Stimulated activated CD8-positive, alpha-beta memory T cell treated with anti-CD3 and anti-CD28 coated beads, Interleukin-7, amount 100 ng/mL, for 48 hours (primary cell): ENCODE measurements around the gene IDH3G.
"Not testable (repeated sequence)": the region's sequence is repeated elsewhere in the genome, so short reads cannot be mapped to it uniquely, and the experiment has no call there.

Source experiments
- DNase-seq, 2 donors: peaks; one replicate each; pipeline ENCODE4 v3.0.0-alpha.2; 2020; ENCODE audit warnings: low read depth in 1 of 2; ENCODE audit errors: extremely low read depth in 1 of 2

The IDH3G gene

DNA sequence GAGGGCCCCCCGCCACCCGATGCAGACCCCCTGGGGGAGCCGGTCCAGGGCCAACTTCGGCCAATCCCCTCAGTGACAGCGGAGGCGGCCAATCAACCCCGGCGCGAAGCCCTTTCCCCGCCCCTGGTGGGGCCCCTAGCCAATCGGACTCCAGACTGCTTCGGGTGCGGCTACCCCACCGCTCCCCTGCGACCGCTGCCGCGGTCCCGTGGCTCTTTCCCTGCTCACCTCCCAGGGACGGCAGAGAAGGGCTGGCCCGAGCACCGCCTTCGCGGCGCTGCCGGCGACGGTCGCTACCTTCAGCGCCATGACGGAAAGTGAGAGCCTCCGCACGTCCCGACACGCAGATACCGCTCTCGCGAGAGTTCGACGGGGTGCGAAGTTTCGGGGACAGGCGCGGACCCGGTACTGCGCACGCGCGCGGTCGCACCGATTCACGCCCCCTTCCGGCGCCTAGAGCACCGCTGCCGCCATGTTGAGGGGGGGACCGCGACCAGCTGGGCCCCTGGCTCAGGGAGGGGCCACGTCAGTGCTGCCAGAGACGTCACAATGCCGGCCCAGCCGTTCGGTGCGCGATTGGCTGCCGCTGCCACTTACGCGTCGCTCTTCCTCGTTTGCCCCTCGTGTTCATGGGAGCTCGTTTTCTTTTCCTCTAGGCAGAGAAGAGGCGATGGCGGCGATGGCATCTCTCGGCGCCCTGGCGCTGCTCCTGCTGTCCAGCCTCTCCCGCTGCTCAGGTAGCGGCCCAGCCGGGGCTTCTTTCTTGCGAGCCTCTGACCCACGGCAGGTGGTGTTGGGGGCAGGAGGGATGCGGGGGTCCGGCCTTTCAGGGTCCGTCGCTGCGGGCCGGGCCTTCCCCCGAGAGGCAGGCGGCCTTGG lies at the start of gene IDH3G, which contains the start of gene SSR4:
Gene IDH3G, minus strand, starts transcription at position 358 of the 879 bp plus-strand sequence. Its CDS starts 49 bp downstream, at position 309.
Gene SSR4, plus strand, starts transcription at position 651 of the 879 bp plus-strand sequence. Its CDS starts 20 bp downstream, at position 671.
- DNase-seq, result peak; percentile 81

DNA sequence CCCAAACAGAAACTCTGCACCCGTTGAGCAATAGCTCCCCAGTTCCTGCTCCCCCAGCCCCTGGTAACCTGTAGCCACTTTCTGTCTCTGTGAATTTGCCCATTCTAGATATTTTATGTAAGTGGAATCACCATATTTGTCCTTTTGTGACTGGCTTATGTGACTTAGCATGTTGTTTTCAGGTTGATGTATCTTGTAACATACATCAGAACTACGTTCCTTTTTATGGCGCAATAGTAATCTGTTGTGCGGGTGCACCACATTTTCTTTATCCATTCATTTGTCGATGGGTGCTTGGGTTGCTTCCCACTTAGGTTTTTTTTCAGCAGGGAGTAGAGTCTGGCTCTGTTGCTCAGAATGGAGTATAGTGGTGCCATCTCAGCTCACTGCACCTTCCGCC lies 42.7 kb upstream of the IDH3G start:
- DNase-seq, result no peak

GRCh38 chrX:153832728-153833127 lies 38.6 kb upstream of the IDH3G start:
- DNase-seq, result no peak

DNA sequence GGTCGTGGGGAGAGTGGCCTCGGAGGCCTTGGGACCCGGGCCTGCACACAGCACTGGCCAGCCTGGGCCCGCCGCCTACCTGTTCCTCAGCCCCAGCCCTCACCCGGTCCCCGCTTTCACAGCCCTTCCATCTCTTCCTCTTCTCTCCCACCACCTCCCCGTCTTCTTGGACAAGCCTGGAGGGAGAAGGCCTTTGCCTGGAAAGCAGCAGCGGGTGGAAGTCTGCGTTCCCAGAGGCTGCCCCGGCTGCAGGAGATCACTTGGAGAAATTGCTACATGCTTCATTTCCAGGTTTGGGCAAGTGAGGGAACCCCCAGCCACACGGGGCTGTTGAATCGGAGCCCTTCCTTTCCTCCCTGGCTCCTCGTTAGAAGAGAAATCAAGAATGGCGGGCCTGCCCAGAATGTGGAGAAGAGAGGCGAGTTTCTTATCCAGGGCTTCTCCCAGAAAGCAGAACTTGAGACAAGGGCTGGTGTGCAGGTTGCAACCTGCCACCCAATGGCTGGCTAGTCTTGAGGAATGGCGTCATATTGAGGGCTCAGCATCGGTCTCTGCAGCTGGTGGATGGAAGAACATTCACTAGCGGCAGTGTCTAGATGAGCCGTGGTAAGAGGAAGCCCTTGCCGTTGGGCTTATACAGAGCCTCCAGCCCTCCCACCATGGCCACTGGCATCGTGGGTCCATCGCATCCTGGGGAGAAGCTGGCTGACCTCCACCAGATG lies 37.4 kb upstream of the IDH3G start:
- no peak for DNase-seq

DNA sequence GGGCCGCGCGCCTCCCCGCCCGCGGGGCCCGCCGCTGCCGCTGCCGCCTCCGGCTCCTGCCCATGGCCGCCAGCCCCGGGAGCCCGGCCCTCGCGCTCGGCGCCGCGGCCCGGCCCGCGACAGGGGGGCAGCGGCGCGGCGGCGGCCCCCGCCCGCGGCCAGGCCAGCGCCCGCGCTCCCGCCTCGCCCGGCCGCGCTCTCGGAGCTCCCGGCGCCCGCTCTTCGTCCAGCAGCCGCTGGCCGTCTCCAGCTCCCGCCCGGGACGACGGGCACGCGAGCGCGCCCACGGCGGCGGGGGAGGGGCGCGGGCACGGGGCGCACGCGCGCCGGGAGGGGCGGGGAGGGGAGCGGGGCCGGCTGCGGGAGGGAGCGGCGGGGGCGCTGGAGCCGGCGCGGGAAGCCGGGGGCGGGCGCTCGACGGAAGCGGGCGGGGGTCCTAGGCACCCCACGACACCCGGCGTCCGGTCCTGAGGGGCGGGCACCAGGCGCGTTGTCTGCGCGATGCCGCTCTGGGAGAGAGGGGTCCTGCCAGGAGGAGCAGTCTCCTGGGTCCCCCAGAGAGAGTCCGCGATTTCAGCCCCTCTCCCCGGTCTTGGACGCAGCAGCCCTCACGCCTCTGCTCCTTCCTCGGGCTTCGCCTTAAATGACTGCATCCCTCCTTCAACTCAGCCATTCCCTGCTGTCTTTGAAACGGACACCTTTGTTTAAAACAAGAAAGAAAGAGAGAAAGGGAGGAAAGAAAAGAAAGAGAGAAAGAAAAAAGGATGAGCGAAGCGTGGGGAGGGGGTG lies 36.7 kb upstream of the IDH3G start:
- no peak for DNase-seq

DNA sequence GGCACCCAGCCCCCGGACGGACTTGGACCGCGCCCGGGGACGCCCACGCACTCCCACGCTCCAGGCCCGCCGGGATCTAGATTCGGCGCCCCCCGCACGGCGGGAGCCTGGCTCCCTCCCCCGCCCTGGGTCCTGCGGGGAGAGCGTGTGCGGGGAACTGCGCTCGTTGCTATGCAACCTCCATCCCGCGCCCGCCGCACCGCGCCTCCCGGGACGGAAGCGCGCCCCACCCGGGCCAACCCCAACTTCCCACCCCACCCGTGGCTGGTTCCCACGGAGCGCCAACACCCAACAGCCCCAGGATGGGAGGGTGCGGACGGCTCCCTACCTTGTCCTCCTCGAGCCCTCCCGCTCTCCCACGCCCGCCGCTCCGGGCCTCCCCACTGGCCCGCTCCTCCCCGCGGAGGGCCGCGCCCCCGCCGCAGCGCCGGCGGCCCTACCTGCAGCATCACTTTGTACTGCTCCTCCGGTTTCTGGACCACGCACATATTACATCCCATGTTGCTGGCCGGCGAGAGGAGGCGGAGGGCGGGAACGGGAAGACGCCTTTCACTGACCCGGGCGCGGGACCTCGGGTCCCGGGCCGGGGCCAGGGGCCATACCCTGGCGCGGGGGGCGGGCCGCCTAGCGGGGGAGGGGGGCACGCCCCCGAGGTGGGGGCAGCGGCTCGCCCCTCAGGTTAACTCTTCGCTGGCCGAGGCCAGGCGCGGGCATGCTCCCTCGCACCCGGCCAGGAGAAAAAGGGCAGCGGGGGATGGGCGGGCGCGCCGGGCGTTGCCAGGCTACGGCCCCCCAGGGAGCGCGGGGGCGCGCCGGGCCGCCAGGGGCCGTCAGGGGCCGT lies 35.8 kb upstream of the IDH3G start, which contains the start of gene PDZD4:
Gene PDZD4, minus strand, starts transcription at position 746 of the 841 bp plus-strand sequence. Its CDS starts 246 bp downstream, at position 500.
- DNase-seq, result no peak

GRCh38 chrX:153829549-153829798 lies 35.3 kb upstream of the IDH3G start:
- DNase-seq, result no peak

DNA sequence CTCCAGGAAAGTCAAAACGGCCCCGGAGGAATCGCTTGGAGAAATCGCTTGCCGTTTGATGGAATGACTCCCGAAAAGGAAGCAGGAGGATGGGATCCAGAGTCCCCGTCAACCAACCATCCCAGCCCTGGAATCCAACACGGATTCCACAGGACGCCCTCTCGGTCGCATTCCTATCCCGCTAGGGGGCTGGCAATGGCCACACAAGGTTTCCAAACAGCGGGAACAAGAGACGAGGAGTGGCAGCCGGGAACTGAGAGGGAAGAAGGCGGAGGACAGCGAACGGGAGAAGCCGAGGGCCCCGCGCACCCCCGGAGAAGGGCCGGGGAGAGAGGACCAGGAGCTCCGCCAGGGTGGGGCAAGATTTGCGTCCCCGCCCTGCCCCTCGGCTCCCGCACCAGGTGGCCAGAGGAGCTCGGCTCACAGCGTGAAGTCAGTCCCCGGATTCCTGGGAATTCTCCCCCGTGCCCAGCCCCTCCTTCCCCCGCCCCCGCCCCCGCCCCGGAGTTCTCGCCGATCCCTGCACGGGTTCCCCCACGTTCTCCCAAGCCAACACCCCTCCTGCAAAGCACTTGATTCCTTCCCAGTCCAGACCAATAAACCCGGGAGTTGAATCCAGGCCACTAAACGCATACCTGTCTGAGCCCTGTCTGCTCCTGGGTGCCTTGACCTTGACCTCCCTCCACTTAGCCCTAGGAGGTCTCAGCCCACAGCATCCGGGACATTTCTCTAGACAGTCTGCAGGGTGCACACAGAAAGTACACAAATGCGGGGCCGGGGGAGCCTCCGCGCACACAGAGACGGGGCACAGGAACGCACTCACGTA lies 34.8 kb upstream of the IDH3G start:
- no peak for DNase-seq

DNA sequence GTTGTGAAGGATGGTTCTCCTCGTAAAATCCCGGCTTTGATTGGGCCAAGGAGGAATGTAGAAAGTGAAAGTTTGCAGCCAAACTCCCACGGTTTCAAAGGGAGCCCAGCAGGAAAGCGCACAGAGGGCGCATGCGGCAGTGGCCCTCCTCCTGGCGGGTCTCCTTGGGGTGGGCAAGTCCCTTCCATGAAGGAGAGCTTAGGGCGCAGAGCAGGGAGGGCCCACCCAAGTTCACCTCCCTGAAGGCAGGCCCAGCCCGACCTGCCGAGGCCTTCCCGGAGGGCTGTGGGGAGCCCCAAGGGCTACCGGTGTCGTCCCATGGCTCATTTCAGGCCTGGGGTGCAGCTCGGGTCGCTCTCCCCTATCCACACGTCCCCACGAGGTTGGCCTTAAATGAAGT lies 34.1 kb upstream of the IDH3G start:
- no peak for DNase-seq

DNA sequence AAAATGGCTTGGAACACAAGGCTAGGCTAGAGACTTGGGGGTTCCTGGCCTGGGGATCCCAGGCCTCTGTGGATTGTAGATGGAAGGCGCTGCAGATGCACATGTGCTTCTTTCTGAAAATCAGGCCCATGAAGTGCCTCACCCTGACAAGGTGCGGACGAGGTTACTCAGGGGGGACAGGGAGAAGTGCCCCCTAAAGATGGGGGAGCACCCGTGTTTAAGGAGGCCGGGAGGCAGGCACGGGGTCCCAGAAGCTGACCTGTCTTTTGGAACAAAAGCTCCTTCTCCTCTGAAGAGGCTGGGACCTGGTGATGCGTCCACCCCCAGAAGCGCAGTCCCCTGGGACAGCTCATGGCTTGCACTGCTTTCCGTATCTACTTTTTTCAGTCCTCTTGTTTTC lies 33.7 kb upstream of the IDH3G start:
- no peak for DNase-seq

- DNase-seq, result no peak
Measured at GRCh38 chrX:153827016-153827415, 32.8 kb upstream of the IDH3G start.

DNA sequence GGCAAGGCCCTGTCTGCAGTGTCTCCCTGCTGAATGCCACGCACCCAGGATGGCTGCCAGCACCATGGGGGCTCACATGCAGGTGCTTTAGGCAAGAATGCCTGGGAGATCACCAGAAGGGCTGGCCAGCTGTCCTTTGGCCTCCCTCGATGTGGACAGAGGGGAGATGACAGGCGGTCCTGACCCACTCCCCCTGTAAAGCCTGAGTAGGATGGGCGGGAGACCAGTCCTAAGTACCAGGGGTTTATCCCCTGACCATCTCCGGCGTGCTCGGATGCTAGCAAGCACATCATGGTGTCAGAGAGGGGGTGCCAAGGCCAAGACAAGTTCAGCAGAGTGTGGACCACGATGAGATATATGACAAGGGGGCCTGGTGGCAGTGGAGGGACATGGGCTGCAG lies 30.9 kb upstream of the IDH3G start:
- DNase-seq, result no peak

DNA sequence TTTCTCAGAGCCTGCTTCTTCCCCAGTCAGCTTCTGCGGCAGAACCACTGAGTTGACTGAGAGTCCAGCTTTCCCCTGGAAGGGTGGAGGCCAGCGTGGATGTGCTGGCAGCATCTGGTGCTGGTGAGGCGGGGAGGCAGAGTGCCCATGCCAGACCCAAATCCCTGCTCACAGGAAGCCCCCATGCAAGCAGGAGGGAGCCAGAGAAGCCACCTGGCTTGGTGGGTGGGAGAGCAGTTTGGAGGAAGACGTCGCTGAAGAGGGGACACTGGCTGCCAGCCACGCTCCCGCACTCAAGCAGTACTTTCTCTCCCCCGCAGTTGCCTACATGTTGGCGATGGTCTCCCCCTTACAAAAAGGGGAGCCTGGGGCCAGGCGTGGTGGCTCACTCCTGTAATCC lies 30.2 kb upstream of the IDH3G start:
- no peak for DNase-seq

DNA sequence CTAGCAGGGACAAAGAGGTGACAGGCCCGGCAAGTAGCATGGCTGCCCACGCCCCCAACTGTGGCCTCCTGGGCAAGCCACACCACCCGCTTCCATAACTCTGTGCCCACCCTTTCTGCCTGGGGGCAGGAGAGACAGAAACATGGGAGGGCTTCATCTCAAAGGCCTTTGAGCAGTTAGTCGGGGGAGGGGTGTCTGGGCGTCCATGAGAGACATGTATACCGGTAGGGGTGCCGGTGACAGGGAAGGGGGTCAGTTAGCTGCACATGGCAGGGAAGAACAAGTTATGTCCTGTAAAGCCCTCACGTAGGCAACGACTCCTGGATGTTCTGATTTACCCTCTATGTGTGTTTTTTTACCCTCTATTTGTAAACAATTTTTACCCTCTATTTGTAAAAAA lies 26.9 kb upstream of the IDH3G start:
- no peak for DNase-seq

GRCh38 chrX:153820601-153821000 lies 26.4 kb upstream of the IDH3G start:
- DNase-seq, result no peak

GRCh38 chrX:153819384-153820040 lies 25.3 kb upstream of the IDH3G start:
- DNase-seq, result no peak

DNA sequence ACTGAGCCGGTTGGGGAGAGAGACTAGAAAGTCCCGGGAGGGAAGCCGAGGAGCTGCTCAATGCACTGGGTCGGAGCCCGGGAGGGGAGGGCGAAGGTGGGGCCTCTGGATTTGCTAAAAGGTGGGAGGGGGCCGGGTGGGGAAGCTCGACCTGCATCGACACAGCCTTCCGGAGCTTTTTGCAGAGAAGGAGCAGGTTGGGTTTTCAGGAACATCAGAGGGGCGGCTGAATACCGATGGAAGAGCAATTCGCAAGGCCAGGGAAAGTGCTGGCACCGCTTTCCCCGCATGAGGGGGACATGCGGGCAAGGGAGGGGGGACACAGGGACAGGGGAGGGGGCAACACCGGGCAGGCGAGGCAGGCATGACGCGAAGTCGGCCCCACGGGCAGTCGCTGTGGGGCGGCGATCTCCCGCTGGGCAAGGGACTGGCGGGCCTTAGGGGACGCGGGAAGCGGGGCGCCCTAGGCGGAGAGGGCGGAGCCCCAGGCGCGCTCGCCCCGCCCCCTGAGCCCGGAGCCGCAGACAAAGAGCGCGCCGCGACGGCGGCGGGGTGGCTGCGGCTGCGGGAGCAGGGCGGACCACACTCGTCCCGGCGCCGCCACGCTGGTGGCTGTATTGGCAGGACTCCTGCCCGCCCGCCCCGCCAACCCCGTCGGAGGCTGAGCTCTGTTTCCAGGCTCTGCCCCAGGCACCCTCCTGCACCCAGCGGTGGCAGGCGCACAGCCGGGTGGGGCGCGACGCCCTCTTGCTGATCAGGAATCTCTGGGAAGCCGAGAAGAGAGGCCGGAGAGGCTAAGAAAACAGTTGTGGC lies 24.6 kb upstream of the IDH3G start:
- DNase-seq, result no peak

GRCh38 chrX:153818064-153818463 lies 23.9 kb upstream of the IDH3G start:
- DNase-seq, result not testable (repeated sequence)
